Spleen (tissue), 11 donors: ENCODE data around the gene LRR1. TPM values are rescaled to one million over a fixed set of nuclear protein-coding genes. Genes with fewer than 3 reads are reported as not detected.

Source experiments
- DNase-seq: peaks from one replicate; pipeline ENCODE4 v3.0.0-alpha.2; 2020
- H3K27ac ChIP-seq, 8 donors: fragments of 200-600 bp; sonication (generic) in 7 of 8; 1 replicate in 4 of 8; 2 replicates in 4 of 8; pipeline versions ENCODE4 v1.5.0 to v1.8.0; 2016 to 2021; ENCODE audit warnings: inconsistent platforms in 4 of 8, mild to moderate bottlenecking in 4 of 8, moderate library complexity in 1 of 8
- H3K27me3 ChIP-seq, 7 donors: fragments of 200-600 bp; sonication (generic) in 6 of 7; replicated peaks in 1 of 7; 1 replicate in 4 of 7; 2 replicates in 3 of 7; pipeline versions ENCODE4 v1.5.0 to v1.8.0; 2016 to 2021; ENCODE audit warnings: inconsistent platforms in 3 of 7, mild to moderate bottlenecking in 1 of 7
- H3K36me3 ChIP-seq, 6 donors: fragments of 200-600 bp; sonication (generic) in 5 of 6; 1 replicate in 4 of 6; 2 replicates in 2 of 6; pipeline versions ENCODE4 v1.5.0 to v1.8.0; 2016 to 2021; ENCODE audit warnings: inconsistent platforms in 2 of 6
- H3K4me1 ChIP-seq, 6 donors: fragments of 200-600 bp; sonication (generic) in 5 of 6; 1 replicate in 3 of 6; 2 replicates in 3 of 6; pipeline versions ENCODE4 v1.5.0 to v1.8.0; 2016 to 2021; ENCODE audit warnings: inconsistent platforms in 3 of 6
- H3K4me3 ChIP-seq, 8 donors: fragments of 200-600 bp; sonication (generic) in 7 of 8; 1 replicate in 4 of 8; 2 replicates in 4 of 8; pipeline versions ENCODE4 v1.5.0 to v1.8.0; 2016 to 2021; ENCODE audit warnings: inconsistent platforms in 4 of 8, mild to moderate bottlenecking in 4 of 8, moderate library complexity in 2 of 8
- H3K9me3 ChIP-seq, 8 donors: fragments of 200-600 bp; sonication (generic) in 7 of 8; 1 replicate in 4 of 8; 2 replicates in 4 of 8; pipeline versions ENCODE4 v1.5.0 to v1.8.0; 2016 to 2021; ENCODE audit warnings: inconsistent platforms in 4 of 8
- CTCF ChIP-seq, 11 experiments: fragments of 200-600 bp in 7 of 11; fragments of 450-650 bp in 4 of 11; sonication (generic) in 4 of 11; IDR thresholded peaks in 8 of 11; conservative IDR thresholded peaks in 3 of 11; 1 replicate in 7 of 11; 2 replicates in 4 of 11; pipeline versions ENCODE4 v1.4.0 to v1.8.0; 2016 to 2021; ENCODE audit warnings: antibody characterized with exemption in 11 of 11, inconsistent platforms in 4 of 11, mild to moderate bottlenecking in 1 of 11
- POLR2A ChIP-seq, 3 donors: fragments of 450-650 bp; IDR thresholded peaks; one replicate each; pipeline ENCODE4 v1.5.1; 2017; ENCODE audit warnings: antibody characterized with exemption in 3 of 3, mild to moderate bottlenecking in 1 of 3
- POLR2AphosphoS5 ChIP-seq, 3 donors: sonication (generic); formaldehyde crosslinking; IDR thresholded peaks; one replicate each; pipeline ENCODE4 v1.5.1; 2017; ENCODE audit warnings: antibody characterized with exemption in 3 of 3
- WGBS, 5 donors: extraction: QIAGEN DNeasy Blood & Tissue Kit in 3 of 5; methylation state at CpG; one replicate each; pipeline versions ENCODE4 v1.1.5 to v1.1.7; 2013 to 2018; 5-methylcytosine and 5-hydroxymethylcytosine counted together
- intact Hi-C: fragments of 100-400 bp; cut with DNase I; formaldehyde crosslinking; loops from one replicate; pipeline ENCODE4 v1.15.0; 2023; ENCODE audit warnings: low total_unique reads
- polyA plus RNA-seq, 3 donors: library from polyadenylated mRNA; stranded (reverse); fragments of 200-250 nt; gene quantifications; one replicate each; pipeline ENCODE4 v1.2.1, GENCODE V29; 2013
- total RNA-seq, 7 donors: library from RNA; depleted of rRNA in 3 of 7; stranded (reverse); fragments of >200 nt in 3 of 7; fragmentation: NEBNext Ultra II Directional in 4 of 7; extraction: Animal tissue kit (Norgen Biotek cat#: 25700) in 4 of 7; gene quantifications; one replicate each; pipeline versions ENCODE4 v1.1.0 to v1.2.1, GENCODE V29; 2016 to 2021
- donor health status: healthy with polysubstance abuse.
- donor health status: DM: no; HTN: no; CAD: no; lungs with moderate emphysema.
- donor health status: DM: no; HTN: no; CAD: no.
- donor health status: Bipolar disorder and iron deficiency.
- donor health status: healthy.
- donor health status: DM: no; HTN: no; CAD: no.
- donor health status: DM: yes; HTN: yes; CAD: no.

Gene LRR1
- total and polyA plus RNA-seq, 10 donors = 8.8 to 16.5 (median 11.7) TPM

- H3K4me3 ChIP-seq = no peak overlapping the region
- no peak for DNase-seq
- 89 to 96% (median 93%) methylated on average over 4 of the region's 4 CpGs for WGBS, 5 donors
- no peaks in the 10 kb centered on the region for H3K9me3 ChIP-seq
- TF ChIP-seq POLR2AphosphoS5 (IDR thresholded peaks at IDR 0.05) = no peak
- TF ChIP-seq POLR2A (IDR thresholded peaks at IDR 0.05) = no peak
- TF ChIP-seq CTCF (IDR thresholded peaks at IDR 0.05 in 8 of 11, conservative IDR thresholded peaks at IDR 0.05 in 3 of 11) = no peak
- peaks cover 0 to 66% (median 2%) of the 10 kb centered on the region in 6 donors for H3K36me3 ChIP-seq
- intact Hi-C loops = no loop called here
- no peak overlapping the region for H3K27ac ChIP-seq
- no peaks in the 10 kb centered on the region for H3K27me3 ChIP-seq
- peaks cover 0 to 9% (median 0%) of the 10 kb centered on the region in 6 donors for H3K4me1 ChIP-seq
Observed at GRCh38 chr14:49612251-49612650, 13.5 kb downstream of the LRR1 start.

GRCh38 chr14:49612671-49613070 lies 13.9 kb downstream of the LRR1 start:
- no peak overlapping the region for H3K4me3 ChIP-seq
- no peaks in the 10 kb centered on the region for H3K9me3 ChIP-seq
- 79 to 95% (median 90%) methylated on average over 8 of the region's 8 CpGs for WGBS, 5 donors
- DNase-seq = peak; percentile 25
- no peak overlapping the region for H3K27ac ChIP-seq
- TF ChIP-seq POLR2A (IDR thresholded peaks at IDR 0.05) = no peak
- TF ChIP-seq CTCF (IDR thresholded peaks at IDR 0.05 in 8 of 11, conservative IDR thresholded peaks at IDR 0.05 in 3 of 11) = no peak
- TF ChIP-seq POLR2AphosphoS5 (IDR thresholded peaks at IDR 0.05) = no peak
- H3K4me1 ChIP-seq = peaks cover 0 to 13% (median 3%) of the 10 kb centered on the region in 6 donors
- H3K27me3 ChIP-seq = no peaks in the 10 kb centered on the region
- intact Hi-C loops = no loop called here
- peaks cover 0 to 66% (median 3%) of the 10 kb centered on the region in 6 donors for H3K36me3 ChIP-seq

- Histone ChIP-seq H3K27me3 (no peaks in the 10 kb centered on the region), H3K9me3 (no peaks in the 10 kb centered on the region), H3K4me3 (no peak overlapping the region), H3K4me1 (peaks cover 4 to 28% (median 18%) of the 10 kb centered on the region in 6 donors), H3K27ac (no peak overlapping the region), H3K36me3 (peaks cover 0 to 75% (median 15%) of the 10 kb centered on the region in 6 donors)
- TF ChIP-seq CTCF (IDR thresholded peaks at IDR 0.05 in 8 of 11, conservative IDR thresholded peaks at IDR 0.05 in 3 of 11) = no peak
- no peak for TF ChIP-seq POLR2A (IDR thresholded peaks at IDR 0.05)
- TF ChIP-seq POLR2AphosphoS5 (IDR thresholded peaks at IDR 0.05) = no peak
- DNase-seq = no peak
- WGBS, 5 donors = 92 to 100% (median 97%) methylated on average over 2 of the region's 2 CpGs
- intact Hi-C loops = no loop called here
Observed at GRCh38 chr14:49614196-49614595, 15.5 kb downstream of the LRR1 start.

GRCh38 chr14:49615776-49616175 lies 17.0 kb downstream of the LRR1 start:
- no peaks in the 10 kb centered on the region for H3K27me3 ChIP-seq
- whole genome bisulfite sequencing, 5 donors = 82 to 90% (median 84%) methylated on average over 6 of the region's 6 CpGs
- peaks cover 0 to 64% (median 15%) of the 10 kb centered on the region in 6 donors for H3K36me3 ChIP-seq
- no peak overlapping the region for H3K4me3 ChIP-seq
- TF ChIP-seq POLR2A (IDR thresholded peaks at IDR 0.05) = no peak
- TF ChIP-seq CTCF (IDR thresholded peaks at IDR 0.05 in 8 of 11, conservative IDR thresholded peaks at IDR 0.05 in 3 of 11) = no peak
- no peak for TF ChIP-seq POLR2AphosphoS5 (IDR thresholded peaks at IDR 0.05)
- H3K4me1 ChIP-seq = peaks cover 9 to 36% (median 26%) of the 10 kb centered on the region in 6 donors
- intact Hi-C loops = no loop called here
- no peaks in the 10 kb centered on the region for H3K9me3 ChIP-seq
- no peak for DNase-seq
- peak overlapping the region in 1 of 8 donors; percentile 16 for H3K27ac ChIP-seq
